H9 (cell line): ENCODE results near the gene CHAMP1. TPM values are rescaled to one million over a fixed set of nuclear protein-coding genes. Genes with fewer than 3 reads are reported as not detected.
A peak's percentile ranks its signal among the peaks of the same experiment; 100 is the strongest.

Experiments
- DNase-seq: peaks from one replicate; pipeline ENCODE4 v3.0.0-alpha.2; 2017
- H2AFZ ChIP-seq: one replicate; pipeline ENCODE4 v1.6.1; 2013; ENCODE audit warnings: mild to moderate bottlenecking, low read length, control low read depth, moderate library complexity
- H2AK5ac ChIP-seq: 2 replicates; pipeline ENCODE4 v1.6.1; 2013; ENCODE audit warnings: low read length, control low read depth, mixed read lengths; ENCODE audit not compliant: insufficient read length
- H2BK120ac ChIP-seq: one replicate; pipeline ENCODE4 v1.6.1; 2013; ENCODE audit warnings: low read depth, mild to moderate bottlenecking, low read length, control low read depth, inconsistent platforms; ENCODE audit not compliant: poor library complexity, severe bottlenecking
- H2BK12ac ChIP-seq: 2 replicates; pipeline ENCODE4 v1.6.1; 2013; ENCODE audit warnings: low read length, control low read depth, mixed read lengths, low read depth; ENCODE audit not compliant: insufficient read length
- H2BK15ac ChIP-seq: 2 replicates; pipeline ENCODE4 v1.6.1; 2013; ENCODE audit warnings: low read depth, low read length, control low read depth
- H2BK20ac ChIP-seq: one replicate; pipeline ENCODE4 v1.6.1; 2013; ENCODE audit warnings: low read depth, mild to moderate bottlenecking, low read length, control low read depth, inconsistent platforms; ENCODE audit not compliant: poor library complexity, severe bottlenecking
- H2BK5ac ChIP-seq: 2 replicates; pipeline ENCODE4 v1.6.1; 2013; ENCODE audit warnings: low read length, control low read depth, mixed read lengths; ENCODE audit not compliant: insufficient read length
- H3K14ac ChIP-seq: 2 replicates; pipeline ENCODE4 v1.6.1; 2013; ENCODE audit warnings: low read length, control low read depth; ENCODE audit not compliant: insufficient read depth
- H3K18ac ChIP-seq: 2 replicates; pipeline ENCODE4 v1.6.1; 2013; ENCODE audit warnings: low read depth, mild to moderate bottlenecking, mixed read lengths, low read length, control low read depth; ENCODE audit not compliant: insufficient read length
- H3K23ac ChIP-seq: 2 replicates; pipeline ENCODE4 v1.6.1; 2013; ENCODE audit warnings: low read length, control low read depth, mixed read lengths, low read depth; ENCODE audit not compliant: insufficient read length
- H3K23me2 ChIP-seq: 2 replicates; pipeline ENCODE4 v1.6.1; 2013; ENCODE audit warnings: low read depth, mild to moderate bottlenecking, mixed read lengths, low read length, control low read depth; ENCODE audit not compliant: insufficient read length, poor library complexity, severe bottlenecking
- H3K27ac ChIP-seq: 2 replicates; pipeline ENCODE4 v1.5.1; 2013; ENCODE audit warnings: low read length, control low read depth, mixed read lengths, low read depth; ENCODE audit not compliant: insufficient read length
- H3K27me3 ChIP-seq: 2 replicates; pipeline ENCODE4 v1.6.1; 2013; ENCODE audit warnings: low read length, control low read depth, inconsistent platforms; ENCODE audit not compliant: insufficient read depth
- H3K4ac ChIP-seq: 2 replicates; pipeline ENCODE4 v1.6.1; 2013; ENCODE audit warnings: low read depth, mild to moderate bottlenecking, control low read depth, inconsistent platforms, low read length, moderate library complexity
- H3K4me1 ChIP-seq: 2 replicates; pipeline ENCODE4 v1.6.1; 2013; ENCODE audit warnings: low read length, control low read depth, inconsistent platforms; ENCODE audit not compliant: insufficient read depth
- H3K4me2 ChIP-seq: 2 replicates; pipeline ENCODE4 v1.6.1; 2013; ENCODE audit warnings: low read length, control low read depth, mixed read lengths; ENCODE audit not compliant: insufficient read length, insufficient read depth
- H3K56ac ChIP-seq: 2 replicates; pipeline ENCODE4 v1.6.1; 2013; ENCODE audit warnings: low read depth, mild to moderate bottlenecking, mixed read lengths, low read length, control low read depth; ENCODE audit not compliant: insufficient read length
- H3K79me1 ChIP-seq: 2 replicates; pipeline ENCODE4 v1.6.1; 2013; ENCODE audit warnings: low read depth, mild to moderate bottlenecking, moderate library complexity, low read length, control low read depth, inconsistent platforms; ENCODE audit not compliant: insufficient read depth, poor library complexity, severe bottlenecking
- H3K79me2 ChIP-seq: 2 replicates; pipeline ENCODE4 v1.6.1; 2013; ENCODE audit warnings: low read length, control low read depth, inconsistent platforms; ENCODE audit not compliant: insufficient read depth
- H3K9ac ChIP-seq: 2 replicates; pipeline ENCODE4 v1.6.1; 2013; ENCODE audit warnings: low read length, control low read depth, mixed read lengths; ENCODE audit not compliant: insufficient read length; ENCODE audit errors: extremely low read depth
- H3K9me3 ChIP-seq: one replicate; pipeline ENCODE4 v1.6.1; 2013; ENCODE audit warnings: low read depth, low read length, inconsistent platforms; ENCODE audit not compliant: control insufficient read depth
- H3T11ph ChIP-seq: one replicate; pipeline ENCODE4 v1.6.1; 2013; ENCODE audit warnings: mild to moderate bottlenecking, low read length, control low read depth, inconsistent platforms
- H4K20me1 ChIP-seq: one replicate; pipeline ENCODE4 v1.6.1; 2013; ENCODE audit not compliant: control insufficient read depth, insufficient read length, insufficient read depth
- H4K5ac ChIP-seq: 2 replicates; pipeline ENCODE4 v1.6.1; 2013; ENCODE audit warnings: low read depth, mild to moderate bottlenecking, mixed read lengths, low read length, control low read depth; ENCODE audit not compliant: insufficient read length
- H4K8ac ChIP-seq: replicated peaks from 2 replicates; pipeline ENCODE4 v1.6.1; 2013; ENCODE audit warnings: low read length, control low read depth, mixed read lengths, low read depth; ENCODE audit not compliant: insufficient read length
- H4K91ac ChIP-seq: 2 replicates; pipeline ENCODE4 v1.6.1; 2013; ENCODE audit warnings: low read depth, mild to moderate bottlenecking, moderate library complexity, mixed read lengths, low read length, control low read depth; ENCODE audit not compliant: insufficient read length
- H3K27ac Mint-ChIP-seq, 3 experiments: 2 replicates in 2 of 3; 3 replicates in 1 of 3; pipeline ENCODE4 v1.8.0; 2020 to 2021; ENCODE audit warnings: mixed read lengths in 3 of 3, mild to moderate bottlenecking in 1 of 3, moderate library complexity in 1 of 3
- H3K27me3 Mint-ChIP-seq: 2 replicates; pipeline ENCODE4 v1.8.0; 2021; ENCODE audit warnings: low read depth, mild to moderate bottlenecking, moderate library complexity, mixed read lengths
- H3K36me3 Mint-ChIP-seq, 3 experiments: 2 replicates in 2 of 3; 3 replicates in 1 of 3; pipeline ENCODE4 v1.8.0; 2020 to 2021; ENCODE audit warnings: low read depth in 3 of 3, mixed read lengths in 3 of 3; ENCODE audit not compliant: insufficient read depth in 1 of 3
- H3K4me1 Mint-ChIP-seq, 2 experiments: 2 replicates each; pipeline ENCODE4 v1.8.0; 2020; ENCODE audit warnings: mixed read lengths in 2 of 2
- H3K4me3 Mint-ChIP-seq, 2 experiments: 2 replicates in 1 of 2; 3 replicates in 1 of 2; pipeline ENCODE4 v1.8.0; 2020 to 2021; ENCODE audit warnings: mild to moderate bottlenecking in 2 of 2, mixed read lengths in 2 of 2, moderate library complexity in 1 of 2
- H3K9me3 Mint-ChIP-seq, 2 experiments: 2 replicates in 1 of 2; 3 replicates in 1 of 2; pipeline ENCODE4 v1.8.0; 2020; ENCODE audit warnings: mild to moderate bottlenecking in 2 of 2, mixed read lengths in 2 of 2, moderate library complexity in 1 of 2
- WGBS: extraction: QIAGEN DNeasy Blood & Tissue Kit; methylation state at CpG from one replicate; pipeline ENCODE4 v1.1.7; 2013; ENCODE audit warnings: missing lambda C conversion rate, low lambda C conversion rate, mixed read lengths; ENCODE audit not compliant: insufficient read length; ENCODE audit errors: extremely low coverage; 5-methylcytosine and 5-hydroxymethylcytosine counted together
- total RNA-seq: library from RNA; stranded (reverse); gene quantifications from 2 replicates; pipeline ENCODE4 v1.2.1, GENCODE V29; 2021
- TF ChIP-seq, protein P1 (sequence below): fragments of 200-600 bp; sonication (generic); conservative IDR thresholded peaks from 3 replicates; pipeline ENCODE4 v1.8.0; 2021; ENCODE audit warnings: antibody characterized with exemption, mild to moderate bottlenecking

The CHAMP1 gene
- total RNA-seq, 1 experiment from 2014 or later, result 62.1 TPM

DNA sequence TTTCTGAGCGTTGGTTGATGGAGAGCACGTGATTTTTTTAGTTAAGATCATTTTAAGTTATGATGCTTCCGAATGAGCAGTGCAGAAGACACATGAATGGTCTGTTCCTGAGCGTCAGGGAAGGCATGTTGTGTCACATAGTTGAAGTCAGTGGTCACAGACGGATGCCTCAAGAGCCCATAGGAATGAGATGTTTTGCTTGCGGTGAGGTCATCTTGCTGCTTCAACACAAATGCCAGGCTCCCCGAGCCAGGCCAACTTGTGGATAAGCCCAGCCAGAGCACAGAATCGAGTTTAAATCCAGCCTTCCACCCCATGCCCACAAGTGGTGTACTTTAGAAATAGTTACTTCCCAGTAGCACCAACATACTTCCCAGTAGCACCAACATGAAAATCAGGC is 27.5 kb upstream of the CHAMP1 start:
- Histone ChIP-seq H3K4ac (no peak overlapping the region), H4K5ac (no peak overlapping the region), H2BK5ac (no peak overlapping the region), H3K79me2 (peaks cover 4% of the 10 kb centered on the region; the same call in 1 of the 2 replicates), H3K9me3 (no peaks in the 10 kb centered on the region), H4K8ac (no peak overlapping the region), H3K14ac (no peak overlapping the region), H4K20me1 (no peaks in the 10 kb centered on the region), H3K4me2 (no peak overlapping the region), H3K4me1 (no peaks in the 10 kb centered on the region), H2AK5ac (no peak overlapping the region), H3K23ac (no peak overlapping the region), H3K79me1 (no peaks in the 10 kb centered on the region), H3T11ph (no peak overlapping the region), H3K27ac (no peak overlapping the region), H2BK20ac (no peak overlapping the region), H3K23me2 (no peaks in the 10 kb centered on the region), H4K91ac (no peak overlapping the region), H2BK12ac (no peak overlapping the region), H3K56ac (no peak overlapping the region), H2BK120ac (no peak overlapping the region), H2BK15ac (no peak overlapping the region), H3K18ac (no peak overlapping the region), H3K9ac (no peak overlapping the region), H3K27me3 (no peaks in the 10 kb centered on the region), H2AFZ (no peak overlapping the region)
- Mint-ChIP-seq H3K4me3 (no peak overlapping the region), H3K4me1 (peaks cover 4 to 5% of the 10 kb centered on the region in 2 experiments; a peak in 2 of 4 replicates), H3K27ac (peak overlapping the region in 2 of 3 experiments; percentile 3 to 62; a peak in 2 of 7 replicates), H3K36me3 (peaks cover 46 to 86% (median 67%) of the 10 kb centered on the region in 3 experiments), H3K27me3 (no peaks in the 10 kb centered on the region), H3K9me3 (no peaks in the 10 kb centered on the region)
- TF ChIP-seq, protein P1, sequence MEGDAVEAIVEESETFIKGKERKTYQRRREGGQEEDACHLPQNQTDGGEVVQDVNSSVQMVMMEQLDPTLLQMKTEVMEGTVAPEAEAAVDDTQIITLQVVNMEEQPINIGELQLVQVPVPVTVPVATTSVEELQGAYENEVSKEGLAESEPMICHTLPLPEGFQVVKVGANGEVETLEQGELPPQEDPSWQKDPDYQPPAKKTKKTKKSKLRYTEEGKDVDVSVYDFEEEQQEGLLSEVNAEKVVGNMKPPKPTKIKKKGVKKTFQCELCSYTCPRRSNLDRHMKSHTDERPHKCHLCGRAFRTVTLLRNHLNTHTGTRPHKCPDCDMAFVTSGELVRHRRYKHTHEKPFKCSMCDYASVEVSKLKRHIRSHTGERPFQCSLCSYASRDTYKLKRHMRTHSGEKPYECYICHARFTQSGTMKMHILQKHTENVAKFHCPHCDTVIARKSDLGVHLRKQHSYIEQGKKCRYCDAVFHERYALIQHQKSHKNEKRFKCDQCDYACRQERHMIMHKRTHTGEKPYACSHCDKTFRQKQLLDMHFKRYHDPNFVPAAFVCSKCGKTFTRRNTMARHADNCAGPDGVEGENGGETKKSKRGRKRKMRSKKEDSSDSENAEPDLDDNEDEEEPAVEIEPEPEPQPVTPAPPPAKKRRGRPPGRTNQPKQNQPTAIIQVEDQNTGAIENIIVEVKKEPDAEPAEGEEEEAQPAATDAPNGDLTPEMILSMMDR, result no peak
- no CpG with 5 or more reads among the region's 8 CpGs for WGBS
- no peak for DNase-seq
